GM12872 (cell line): ENCODE data around the gene CDR2L.

ENCODE experiments used
- TF ChIP-seq, protein P1 (sequence below): IDR thresholded peaks from 3 replicates; pipeline ENCODE4 v1.5.1; 2011; ENCODE audit warnings: low read depth, mild to moderate bottlenecking, low read length, moderate library complexity; ENCODE audit not compliant: insufficient read depth

Gene CDR2L

DNA sequence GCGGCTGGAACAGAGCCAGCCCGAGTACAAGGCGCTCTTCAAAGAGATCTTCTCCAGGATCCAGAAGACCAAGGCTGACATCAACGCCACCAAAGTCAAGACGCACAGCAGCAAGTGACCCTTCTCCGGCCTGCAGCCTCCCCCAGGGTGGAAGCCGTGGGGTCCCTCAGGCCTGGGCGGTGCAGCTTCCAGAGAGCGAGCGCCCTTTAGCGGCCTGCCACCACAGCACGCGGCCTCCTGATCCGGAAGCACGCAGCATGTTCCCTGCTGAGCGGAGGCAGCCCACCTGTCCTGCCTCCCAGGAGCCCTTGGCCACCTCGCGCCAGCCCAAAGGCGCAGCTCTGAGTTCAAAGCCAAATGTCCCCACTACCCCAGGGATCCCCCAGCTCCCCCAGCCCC is 16.5 kb downstream of the CDR2L start:
- TF ChIP-seq, protein P1, sequence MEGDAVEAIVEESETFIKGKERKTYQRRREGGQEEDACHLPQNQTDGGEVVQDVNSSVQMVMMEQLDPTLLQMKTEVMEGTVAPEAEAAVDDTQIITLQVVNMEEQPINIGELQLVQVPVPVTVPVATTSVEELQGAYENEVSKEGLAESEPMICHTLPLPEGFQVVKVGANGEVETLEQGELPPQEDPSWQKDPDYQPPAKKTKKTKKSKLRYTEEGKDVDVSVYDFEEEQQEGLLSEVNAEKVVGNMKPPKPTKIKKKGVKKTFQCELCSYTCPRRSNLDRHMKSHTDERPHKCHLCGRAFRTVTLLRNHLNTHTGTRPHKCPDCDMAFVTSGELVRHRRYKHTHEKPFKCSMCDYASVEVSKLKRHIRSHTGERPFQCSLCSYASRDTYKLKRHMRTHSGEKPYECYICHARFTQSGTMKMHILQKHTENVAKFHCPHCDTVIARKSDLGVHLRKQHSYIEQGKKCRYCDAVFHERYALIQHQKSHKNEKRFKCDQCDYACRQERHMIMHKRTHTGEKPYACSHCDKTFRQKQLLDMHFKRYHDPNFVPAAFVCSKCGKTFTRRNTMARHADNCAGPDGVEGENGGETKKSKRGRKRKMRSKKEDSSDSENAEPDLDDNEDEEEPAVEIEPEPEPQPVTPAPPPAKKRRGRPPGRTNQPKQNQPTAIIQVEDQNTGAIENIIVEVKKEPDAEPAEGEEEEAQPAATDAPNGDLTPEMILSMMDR = no peak

DNA sequence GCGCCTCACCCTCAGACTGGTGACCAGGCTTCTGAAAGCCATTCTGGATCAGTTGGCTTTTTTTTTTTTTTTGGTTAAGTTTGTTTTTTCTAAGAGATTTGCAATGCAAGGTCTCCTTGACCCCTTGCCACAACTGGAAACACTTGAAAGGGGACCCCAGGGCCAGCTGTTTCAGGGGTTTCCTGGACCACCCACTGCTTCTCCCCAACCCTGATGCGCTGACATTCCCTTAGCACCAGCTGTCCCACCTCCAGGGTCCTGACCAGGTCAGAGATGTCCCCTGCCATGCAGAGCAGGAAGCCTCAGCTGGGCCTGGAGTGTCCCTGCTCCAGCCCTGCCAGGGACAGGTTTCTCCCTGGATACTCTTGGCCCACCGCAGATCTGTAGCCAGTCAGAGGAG is 16.9 kb downstream of the CDR2L start:
- TF ChIP-seq, protein P1 = no peak

DNA sequence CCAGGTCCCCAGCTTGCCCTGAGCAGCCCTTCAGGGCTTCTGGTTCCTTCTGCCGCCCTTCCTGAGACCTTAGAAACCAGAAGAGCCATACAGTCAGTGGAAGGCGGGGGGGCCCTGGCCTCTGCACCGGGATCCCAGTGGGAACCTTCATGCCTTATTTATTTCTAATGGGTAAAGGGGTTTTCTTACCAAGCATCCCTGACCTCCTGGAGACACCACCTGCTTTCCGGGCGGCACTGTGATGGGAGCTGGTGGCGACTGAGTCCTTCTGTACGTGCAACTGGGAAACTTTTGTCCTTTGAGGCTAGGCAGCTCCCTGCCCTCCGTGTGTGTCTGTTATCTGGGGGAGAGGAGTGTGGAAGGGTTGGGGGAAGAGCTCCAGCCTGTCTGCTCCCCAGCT is 17.9 kb downstream of the CDR2L start:
- TF ChIP-seq, protein P1 = no peak

DNA sequence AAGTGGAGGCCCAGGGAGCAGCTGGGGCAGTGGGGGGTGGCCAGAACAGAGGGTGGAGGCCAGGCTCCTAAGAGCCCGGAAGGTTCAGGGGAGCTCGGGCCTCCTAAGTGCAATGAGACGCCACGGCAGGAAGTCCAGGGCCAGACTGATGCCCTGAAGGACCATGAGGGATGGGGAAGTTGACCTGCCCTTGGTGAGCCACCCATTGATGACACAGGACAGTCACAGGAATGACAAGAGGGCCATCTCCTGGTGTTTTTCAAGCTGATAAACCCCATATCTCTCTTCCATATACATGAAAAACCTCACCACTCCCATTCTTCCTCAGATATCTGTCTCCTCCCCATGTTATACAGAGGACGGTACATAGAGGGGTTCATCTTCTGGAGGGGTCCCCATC is 19.2 kb downstream of the CDR2L start:
- TF ChIP-seq, protein P1 = no peak

DNA sequence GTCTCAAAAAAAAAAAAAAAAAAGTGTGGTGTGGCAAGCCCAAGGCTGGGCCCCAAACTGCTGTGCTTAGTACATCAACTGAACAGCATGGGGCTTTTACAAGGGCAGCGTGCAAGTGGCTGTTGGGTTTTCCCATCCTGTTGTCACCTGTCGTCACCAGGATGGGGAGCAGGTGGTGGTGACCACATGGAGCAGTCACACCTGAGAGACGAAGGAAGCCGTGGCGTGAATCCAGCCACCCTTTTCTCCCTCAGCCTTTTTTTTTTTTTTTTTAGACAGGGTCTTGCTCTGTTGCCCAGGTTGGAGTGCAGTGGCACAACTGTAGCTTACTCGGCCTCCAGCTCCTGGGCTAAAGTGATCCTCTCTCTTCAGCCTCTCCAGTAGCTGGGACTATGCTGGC is 20.9 kb downstream of the CDR2L start:
- TF ChIP-seq, protein P1 = no peak

DNA sequence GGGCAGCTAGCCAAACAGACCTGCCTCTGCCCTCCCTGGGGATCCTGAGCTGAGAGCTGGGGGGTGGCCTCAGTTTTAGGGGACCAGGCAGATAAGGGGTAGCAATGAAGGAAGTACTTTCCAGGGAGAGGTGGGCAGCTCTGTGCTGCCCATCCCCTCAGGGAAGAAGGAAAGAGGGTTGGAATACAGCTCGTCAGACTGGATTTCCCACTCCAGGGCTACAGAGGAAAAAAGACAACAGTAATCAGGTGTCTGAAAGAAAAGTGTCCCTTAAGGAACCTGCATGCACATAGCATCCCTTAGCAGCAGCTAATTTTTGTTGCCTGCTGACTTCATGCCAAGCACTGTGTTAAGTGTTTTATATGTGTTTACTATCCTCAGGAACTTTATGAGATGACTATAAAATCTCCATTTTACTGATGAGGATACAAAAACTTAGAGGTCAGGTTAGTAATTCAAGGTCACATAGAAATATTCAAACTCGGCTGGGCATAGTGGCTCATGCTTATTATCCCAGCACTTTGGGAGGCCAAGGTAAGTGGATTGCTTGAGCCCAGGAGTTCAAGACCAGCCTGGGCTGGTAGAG is 21.8 kb downstream of the CDR2L start:
- TF ChIP-seq, protein P1 = no peak

DNA sequence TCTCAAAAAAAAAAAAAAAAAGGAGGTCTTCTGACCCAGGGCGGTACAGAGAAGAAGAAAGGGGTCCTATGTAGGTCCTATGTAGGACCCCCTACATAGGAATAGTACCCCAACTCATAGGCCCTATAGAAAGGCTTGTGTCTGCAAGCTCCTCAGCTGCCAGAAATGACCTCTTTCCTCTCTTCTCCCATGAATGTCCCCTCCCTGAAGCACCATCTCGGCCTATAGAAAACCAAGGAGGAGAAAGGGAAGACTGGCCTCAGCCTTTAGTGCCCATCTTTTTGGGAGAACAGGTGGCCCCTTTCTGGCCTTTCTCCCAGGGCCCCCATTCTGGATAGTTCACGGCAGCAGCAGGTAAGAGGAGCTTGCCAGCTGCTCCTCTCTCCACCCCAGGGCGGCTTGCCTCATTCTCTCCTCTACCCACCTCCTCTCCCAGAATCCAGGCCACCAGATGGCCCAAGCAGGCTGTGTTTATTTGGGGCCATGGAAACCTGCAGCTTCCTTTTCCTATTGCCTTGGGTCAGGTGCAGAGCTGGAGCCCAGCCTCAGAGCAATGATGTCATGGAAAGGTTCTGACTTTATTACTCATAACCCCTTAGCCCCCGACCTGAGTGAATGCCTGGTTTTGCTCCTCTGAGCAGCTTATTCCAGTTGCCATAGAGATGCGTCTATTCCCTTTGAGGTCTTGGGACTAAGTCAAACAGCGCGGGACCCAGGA is 23.4 kb downstream of the CDR2L start:
- TF ChIP-seq, protein P1 = no peak
